NB4 (cell line): ENCODE measurements around the gene TMEM235.

Source experiments
- DNase-seq: peaks from one replicate; pipeline ENCODE4 v3.0.0; 2010; ENCODE audit warnings: low read depth
- H3K4me3 ChIP-seq: one replicate; pipeline ENCODE4 v1.5.1; 2011; ENCODE audit warnings: mild to moderate bottlenecking, low read depth, low read length, moderate library complexity
- CTCF ChIP-seq: IDR thresholded peaks from one replicate; pipeline ENCODE4 v1.5.1; 2012; ENCODE audit warnings: low read depth, low read length
- MYC ChIP-seq: IDR thresholded peaks from 2 replicates; pipeline ENCODE4 v1.6.1; 2011; ENCODE audit warnings: low read depth, low read length
- POLR2A ChIP-seq: IDR thresholded peaks from 2 replicates; pipeline ENCODE4 v1.6.1; 2011; ENCODE audit warnings: mild to moderate bottlenecking; ENCODE audit not compliant: insufficient read length; ENCODE audit errors: extremely low read depth
- TF ChIP-seq, protein P1 (sequence below): IDR thresholded peaks from 2 replicates; pipeline ENCODE4 v1.6.1; 2011; ENCODE audit warnings: low read depth, low read length

Gene TMEM235

GRCh38 chr17:78235885-78236284 lies 4.5 kb downstream of the TMEM235 start:
- TF ChIP-seq CTCF (no peak), POLR2A (no peak), MYC (no peak)
- TF ChIP-seq, protein P1, sequence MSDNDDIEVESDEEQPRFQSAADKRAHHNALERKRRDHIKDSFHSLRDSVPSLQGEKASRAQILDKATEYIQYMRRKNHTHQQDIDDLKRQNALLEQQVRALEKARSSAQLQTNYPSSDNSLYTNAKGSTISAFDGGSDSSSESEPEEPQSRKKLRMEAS = no peak
- H3K4me3 ChIP-seq = no peak overlapping the region
- DNase-seq = no peak

DNA sequence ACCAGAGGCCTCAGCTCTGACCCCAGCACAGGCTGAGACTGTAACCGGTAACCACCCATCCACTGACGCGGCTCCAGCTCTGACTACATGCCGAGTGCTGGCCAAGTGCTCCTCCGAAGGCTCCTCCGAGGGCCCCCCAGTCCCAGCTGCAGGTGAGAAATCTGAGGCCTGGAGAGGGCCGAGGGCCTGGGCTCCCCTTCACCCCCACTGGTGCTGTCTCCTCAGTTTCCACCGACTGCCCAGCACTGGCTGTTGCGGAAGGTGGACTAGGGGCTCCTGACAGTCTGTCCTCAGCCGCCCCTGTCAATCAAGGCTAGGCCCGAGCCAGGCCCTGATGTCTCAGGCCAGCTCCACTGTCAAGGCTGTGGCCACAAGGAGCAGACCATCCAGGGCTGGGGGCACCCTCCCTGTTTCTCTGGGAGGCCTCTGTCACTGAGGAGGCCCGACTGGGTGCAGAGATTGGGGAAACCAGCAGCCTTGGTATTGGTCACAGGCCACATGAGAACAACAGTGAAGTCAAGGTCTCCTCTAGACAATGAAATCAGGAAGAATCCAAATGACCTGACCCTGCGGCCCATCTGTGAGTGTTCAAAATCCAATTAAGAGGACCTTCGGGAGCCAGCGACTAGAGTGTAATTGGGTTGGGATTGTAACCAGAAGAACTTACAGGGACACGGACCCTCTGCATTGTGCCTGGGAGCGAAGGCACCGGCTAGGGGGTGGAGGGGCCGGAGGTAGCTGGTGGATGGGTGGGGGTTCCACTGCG lies 5.1 kb downstream of the TMEM235 start:
- no peak for DNase-seq
- TF ChIP-seq POLR2A = no peak
- TF ChIP-seq CTCF = no peak
- TF ChIP-seq, protein P1 = no peak
- TF ChIP-seq MYC = no peak
- H3K4me3 ChIP-seq = no peak overlapping the region

DNA sequence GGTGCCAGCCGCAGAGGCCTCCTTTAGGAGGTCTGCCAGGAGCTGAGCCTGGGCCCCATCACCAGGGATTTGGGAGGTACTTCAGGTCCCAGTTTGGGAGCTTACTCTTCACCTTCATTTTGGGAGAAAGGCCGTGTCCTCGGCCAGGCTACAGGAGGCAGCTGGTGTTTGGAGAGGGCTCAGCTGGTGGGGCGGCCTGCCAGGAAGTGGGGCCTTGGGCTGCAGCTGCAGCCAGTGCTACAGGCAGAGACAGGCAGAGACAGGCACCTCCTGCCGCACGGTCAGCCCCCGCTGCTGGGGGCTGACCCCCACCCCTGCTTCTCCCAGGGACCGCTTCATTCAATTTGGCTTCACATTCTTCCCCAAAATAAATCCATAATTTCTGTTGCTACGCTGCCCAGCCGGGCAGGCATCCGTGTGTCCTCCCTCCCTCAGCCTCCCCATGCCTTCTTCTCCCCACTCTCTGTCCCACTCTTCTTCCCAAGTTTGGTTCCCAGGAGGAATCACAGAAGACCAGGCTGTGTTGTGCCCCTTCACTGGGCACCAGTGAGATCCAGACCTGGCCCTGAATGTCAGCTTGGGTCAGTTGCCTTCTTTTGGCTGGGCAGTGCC lies 6.1 kb downstream of the TMEM235 start:
- H3K4me3 ChIP-seq = no peak overlapping the region
- TF ChIP-seq MYC = no peak
- TF ChIP-seq, protein P1 = no peak
- TF ChIP-seq POLR2A = no peak
- TF ChIP-seq CTCF = no peak
- no peak for DNase-seq

DNA sequence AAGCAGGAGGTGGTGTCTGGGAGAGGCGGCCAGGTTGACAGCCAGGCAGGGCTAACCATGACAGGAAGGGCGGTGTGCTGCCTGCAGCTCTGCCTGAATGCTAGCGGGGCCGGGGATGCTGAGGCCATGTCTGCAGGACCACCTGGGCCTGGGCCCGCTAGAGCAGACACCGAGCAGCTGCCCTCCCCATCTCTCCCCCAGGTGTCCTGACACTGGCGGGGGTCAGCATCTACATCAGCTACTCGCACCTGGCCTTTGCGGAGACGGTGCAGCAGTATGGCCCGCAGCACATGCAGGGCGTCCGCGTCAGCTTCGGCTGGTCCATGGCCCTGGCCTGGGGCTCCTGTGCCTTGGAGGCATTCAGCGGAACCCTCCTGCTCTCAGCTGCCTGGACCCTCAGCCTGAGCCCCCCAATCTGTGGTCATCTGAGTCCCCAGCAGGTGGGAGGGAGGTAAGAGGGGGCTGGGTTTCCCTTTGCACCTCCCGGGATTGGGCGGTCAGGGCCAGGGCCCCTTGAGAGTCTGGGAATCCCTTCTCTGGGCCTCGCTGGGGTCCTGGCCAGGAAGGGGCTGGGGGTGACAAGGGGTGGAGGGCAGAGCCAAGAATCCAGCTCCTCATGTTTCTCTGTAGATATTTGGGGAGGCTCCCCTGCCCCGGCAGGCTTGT lies 7.5 kb downstream of the TMEM235 start:
- H3K4me3 ChIP-seq = no peak overlapping the region
- TF ChIP-seq, protein P1 = no peak
- TF ChIP-seq MYC (no peak), POLR2A (no peak), CTCF (no peak)
- DNase-seq = no peak

DNA sequence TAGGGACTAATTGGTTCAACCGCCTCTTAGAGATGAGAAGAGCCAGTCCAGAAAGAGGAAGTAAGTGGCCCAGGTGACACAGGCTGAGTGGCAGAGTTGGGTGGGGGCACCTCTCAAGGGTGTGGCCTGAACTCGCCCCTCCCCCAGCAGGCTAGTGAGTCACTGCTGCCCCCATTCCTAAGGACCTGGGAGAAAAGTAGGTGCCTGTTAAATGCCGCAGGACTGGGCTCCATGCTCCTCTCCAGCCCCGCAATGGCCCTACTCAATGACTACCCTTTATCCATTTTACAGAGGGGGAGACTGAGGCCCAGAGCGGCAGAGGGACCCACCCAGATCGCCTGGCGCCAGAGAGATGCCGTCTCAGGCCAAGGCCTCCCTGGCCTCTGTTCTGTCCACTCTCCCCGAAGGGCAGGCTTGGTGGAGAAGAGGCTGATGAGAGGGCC lies 8.1 kb downstream of the TMEM235 start:
- DNase-seq = peak; percentile 66
- no peak overlapping the region for H3K4me3 ChIP-seq
- TF ChIP-seq MYC (no peak), CTCF (no peak), POLR2A (no peak)
- TF ChIP-seq, protein P1 = no peak
